ENCODE results near the gene RANBP1. TPM values are rescaled to one million over a fixed set of nuclear protein-coding genes. Genes with fewer than 3 reads are reported as not detected.

Gene RANBP1
- total RNA-seq, 2 experiments from 2014 or later: 68.1 to 72.1 TPM

DNA sequence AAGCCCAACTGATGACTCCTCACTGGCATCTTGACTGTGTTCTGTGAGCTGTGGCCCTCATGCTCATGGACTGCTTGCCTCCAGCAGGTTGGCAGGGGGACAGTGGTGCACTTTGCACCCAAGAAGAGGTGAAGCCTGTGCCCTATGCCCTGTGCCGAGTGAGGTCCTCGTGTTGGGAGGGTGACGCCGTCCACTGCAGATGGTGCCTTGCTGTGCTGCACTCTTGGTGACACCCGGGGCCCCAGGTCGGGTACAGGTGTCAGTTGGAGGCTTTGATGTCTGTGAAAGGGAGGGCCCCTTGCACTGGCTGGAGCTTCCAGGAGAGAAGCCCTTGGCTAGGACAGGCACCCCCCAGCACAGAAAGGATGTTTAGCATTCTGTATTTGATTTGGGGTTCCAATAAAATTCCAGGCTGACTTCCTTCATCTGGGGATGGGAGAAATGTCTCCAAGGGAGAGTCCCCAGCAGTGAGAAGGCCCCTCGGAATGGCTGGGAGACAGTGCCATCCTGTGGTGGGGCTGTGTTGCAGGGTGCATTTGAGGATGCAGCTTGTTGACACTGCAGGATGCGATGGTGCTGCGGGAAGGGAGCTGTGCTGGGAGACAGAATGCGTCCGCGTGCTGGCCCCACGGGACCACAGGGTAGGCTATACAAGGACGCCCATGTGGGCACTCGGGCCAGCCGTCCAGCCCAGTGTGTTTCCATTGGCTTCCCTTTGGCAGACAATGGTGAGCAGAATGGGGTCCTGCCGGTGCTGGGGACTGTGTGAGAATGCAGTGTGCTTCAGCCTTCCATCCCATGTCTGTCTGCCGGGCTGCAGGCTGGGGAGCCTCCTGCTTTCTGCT, 13.2 kb downstream of the RANBP1 start:
- Histone ChIP-seq H3K27me3 (ENCODE audit: control insufficient read depth in 1 of 2, insufficient read depth in 2 of 2, low read length in 2 of 2) (no peaks in the 10 kb centered on the region), H3K4me3 (ENCODE audit: low read length) (no peak overlapping the region), H3K36me3 (ENCODE audit: insufficient read depth, low read length) (peaks cover 24% of the 10 kb centered on the region), H3K4me1 (ENCODE audit: insufficient read depth, low read length) (peaks cover 43% of the 10 kb centered on the region), H3K27ac (ENCODE audit: low read depth in 1 of 2, low read length in 2 of 2) (peak overlapping the region in 1 of 2 donors; percentile 44), H3K9me3 (ENCODE audit: control insufficient read depth in 1 of 2, insufficient read depth in 1 of 2, low read length in 2 of 2) (no peaks in the 10 kb centered on the region)
- DNase-seq: peak; percentile 30 to 78 (median 51)
- peak overlapping the region; percentile 85 for H3K4me3 Mint-ChIP-seq
- H3K27me3 Mint-ChIP-seq: no peaks in the 10 kb centered on the region
- ChIA-PET CTCF (interaction anchor here (0.6 to 2.8 kb wide), 8 partner anchors 11 to 399 kb away, joined by 3 to 22 read pairs (median 4); partner anchors contain the start of genes RANBP1 and TRMT2A), POLR2A (interaction anchor here (1.0 to 1.7 kb wide), 3 partner anchors 11 to 158 kb away, joined by 4 to 11 read pairs (median 6); partner anchors contain the start of genes TANGO2 and TRMT2A)
- peak; percentile 56 for TF ChIP-seq CTCF (IDR thresholded peaks at IDR 0.05)
- H3K9me3 Mint-ChIP-seq: no peaks in the 10 kb centered on the region
- peaks cover 27% of the 10 kb centered on the region for H3K36me3 Mint-ChIP-seq (ENCODE audit: low read depth)
- ATAC-seq (ENCODE audit: poor library complexity): peak; percentile 38
- H3K27ac Mint-ChIP-seq: peak overlapping the region; percentile 79
- peaks cover 23% of the 10 kb centered on the region for H3K4me1 Mint-ChIP-seq (ENCODE audit: low read depth)
- intact Hi-C loops (cut with DNase I, micrococcal nuclease): loop anchor here (1.0 to 2.0 kb wide), 2 partner anchors 48 to 159 kb away; partner anchors contain the start of gene DGCR8 (in 1 of the 2)

DNA sequence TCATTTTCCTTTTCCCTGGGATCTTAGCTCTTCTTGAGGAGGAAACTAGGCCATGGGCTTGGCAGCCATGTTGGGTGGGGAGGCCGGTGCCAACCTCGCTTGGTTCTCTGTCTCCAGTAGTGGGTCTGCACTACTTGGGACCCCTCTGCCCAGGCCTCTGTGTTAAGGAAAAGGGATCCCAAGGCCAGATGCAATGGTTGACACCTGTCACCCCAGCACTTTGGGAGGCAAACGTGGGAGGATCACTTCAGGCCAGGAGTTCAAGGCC, 13.8 kb downstream of the RANBP1 start:
- peak overlapping the region; percentile 85 for H3K4me3 Mint-ChIP-seq
- H3K27ac Mint-ChIP-seq: peak overlapping the region; percentile 79

More for the DNA sequence above, 13.8 kb downstream of the RANBP1 start:
- Histone ChIP-seq H3K4me3 (ENCODE audit: low read length) (no peak overlapping the region), H3K4me1 (ENCODE audit: insufficient read depth, low read length) (peaks cover 48% of the 10 kb centered on the region), H3K9me3 (ENCODE audit: control insufficient read depth in 1 of 2, insufficient read depth in 1 of 2, low read length in 2 of 2) (no peaks in the 10 kb centered on the region), H3K36me3 (ENCODE audit: insufficient read depth, low read length) (peaks cover 21% of the 10 kb centered on the region), H3K27me3 (ENCODE audit: control insufficient read depth in 1 of 2, insufficient read depth in 2 of 2, low read length in 2 of 2) (no peaks in the 10 kb centered on the region), H3K27ac (ENCODE audit: low read depth in 1 of 2, low read length in 2 of 2) (no peak overlapping the region)
- no peak for ATAC-seq (ENCODE audit: poor library complexity)
- Mint-ChIP-seq H3K9me3 (no peaks in the 10 kb centered on the region), H3K36me3 (ENCODE audit: low read depth) (peaks cover 25% of the 10 kb centered on the region), H3K4me1 (ENCODE audit: low read depth) (peaks cover 28% of the 10 kb centered on the region), H3K27me3 (no peaks in the 10 kb centered on the region)
- TF ChIP-seq CTCF (IDR thresholded peaks at IDR 0.05): no peak
- DNase-seq: no peak
- POLR2A ChIA-PET: interaction anchor here (1.0 to 1.7 kb wide), 3 partner anchors 12 to 159 kb away, joined by 4 to 11 read pairs (median 6); partner anchors contain the start of genes TANGO2 and TRMT2A
- intact Hi-C loops (cut with DNase I, micrococcal nuclease): loop anchor here (1.0 to 5.0 kb wide), 3 partner anchors 49 to 159 kb away; partner anchors contain the start of gene DGCR8 (in 1 of the 2)
- CTCF ChIA-PET: interaction anchor here (0.6 to 2.8 kb wide), 8 partner anchors 12 to 399 kb away, joined by 3 to 22 read pairs (median 4); partner anchors contain the start of genes RANBP1 and TRMT2A
